Hepatocyte (in vitro differentiated cells): Measurements from ENCODE around the gene LRGUK. TPM values are rescaled to one million over a fixed set of nuclear protein-coding genes. Genes with fewer than 3 reads are reported as not detected.

Experiments
- DNase-seq: peaks from one replicate; pipeline ENCODE4 v3.0.0-alpha.2; 2016; ENCODE audit warnings: low spot score
- H2AFZ ChIP-seq: fragments of 200-600 bp; sonication (generic); 2 replicates; pipeline ENCODE4 v1.6.0; 2016; ENCODE audit warnings: antibody characterized with exemption, mild to moderate bottlenecking
- H3K27ac ChIP-seq: fragments of 200-600 bp; sonication (generic); 2 replicates; pipeline ENCODE4 v1.5.1; 2016; ENCODE audit warnings: mild to moderate bottlenecking
- H3K27me3 ChIP-seq: fragments of 200-600 bp; sonication (generic); 2 replicates; pipeline ENCODE4 v1.6.1; 2016
- H3K36me3 ChIP-seq: fragments of 200-600 bp; sonication (generic); replicated peaks from 2 replicates; pipeline ENCODE4 v1.5.1; 2016; ENCODE audit warnings: low read depth; ENCODE audit not compliant: insufficient read depth
- H3K4me1 ChIP-seq: fragments of 200-600 bp; sonication (generic); 2 replicates; pipeline ENCODE4 v1.5.1; 2016; ENCODE audit warnings: mild to moderate bottlenecking, moderate library complexity; ENCODE audit not compliant: insufficient read depth
- H3K4me2 ChIP-seq: fragments of 200-600 bp; sonication (generic); 2 replicates; pipeline ENCODE4 v1.6.0; 2016
- H3K4me3 ChIP-seq: fragments of 200-600 bp; sonication (generic); 2 replicates; pipeline ENCODE4 v1.5.1; 2016; ENCODE audit warnings: mild to moderate bottlenecking
- H3K79me2 ChIP-seq: fragments of 200-600 bp; sonication (generic); 2 replicates; pipeline ENCODE4 v1.6.0; 2017; ENCODE audit warnings: mild to moderate bottlenecking
- H3K9me2 ChIP-seq: fragments of 200-600 bp; sonication (generic); replicated peaks from 2 replicates; pipeline ENCODE4 v1.6.0; 2017; ENCODE audit warnings: mild to moderate bottlenecking; ENCODE audit not compliant: insufficient read depth
- H3K9me3 ChIP-seq: fragments of 200-600 bp; sonication (generic); 2 replicates; pipeline ENCODE4 v1.5.1; 2016; ENCODE audit warnings: low read depth, mild to moderate bottlenecking
- H4K20me1 ChIP-seq: fragments of 200-600 bp; sonication (generic); 2 replicates; pipeline ENCODE4 v1.6.0; 2016; ENCODE audit warnings: mild to moderate bottlenecking; ENCODE audit not compliant: insufficient read depth, poor library complexity, severe bottlenecking
- EZH2 ChIP-seq: fragments of 200-600 bp; sonication (generic); IDR thresholded peaks from 2 replicates; pipeline ENCODE4 v1.6.1; 2016; ENCODE audit warnings: antibody characterized with exemption, mild to moderate bottlenecking, borderline replicate concordance
- EZH2phosphoT487 ChIP-seq: fragments of 200-600 bp; sonication (generic); IDR thresholded peaks from one replicate; pipeline ENCODE4 v1.6.1; 2018; ENCODE audit warnings: antibody characterized with exemption, mild to moderate bottlenecking, low read depth, moderate library complexity; ENCODE audit not compliant: unreplicated experiment, severe bottlenecking
- WGBS: methylation state at CpG from one replicate; pipeline ENCODE4 v1.1.6; 2016; ENCODE audit warnings: low lambda C conversion rate; ENCODE audit errors: missing lambda C conversion rate; 5-methylcytosine and 5-hydroxymethylcytosine counted together
- polyA plus RNA-seq: library from polyadenylated mRNA; unstranded; fragments of >200 nt; fragmentation: Nextera tagmentation; extraction: Ambion mirVana; gene quantifications from 2 replicates; pipeline ENCODE4 v1.2.1, GENCODE V29; 2016
- total RNA-seq: library from RNA; depleted of rRNA; stranded (reverse); fragments of >200 nt; gene quantifications from 2 replicates; pipeline ENCODE4 v1.2.3, GENCODE V29; 2014
- TF ChIP-seq, protein P1 (sequence below): fragments of 200-600 bp; sonication (generic); IDR thresholded peaks from 2 replicates; pipeline ENCODE4 v1.5.1; 2016; ENCODE audit warnings: antibody characterized with exemption, mild to moderate bottlenecking; ENCODE audit not compliant: poor library complexity

The LRGUK gene
- total and polyA plus RNA-seq, 2 experiments from 2014 or later, result 0.73 TPM; not detected in 1

DNA sequence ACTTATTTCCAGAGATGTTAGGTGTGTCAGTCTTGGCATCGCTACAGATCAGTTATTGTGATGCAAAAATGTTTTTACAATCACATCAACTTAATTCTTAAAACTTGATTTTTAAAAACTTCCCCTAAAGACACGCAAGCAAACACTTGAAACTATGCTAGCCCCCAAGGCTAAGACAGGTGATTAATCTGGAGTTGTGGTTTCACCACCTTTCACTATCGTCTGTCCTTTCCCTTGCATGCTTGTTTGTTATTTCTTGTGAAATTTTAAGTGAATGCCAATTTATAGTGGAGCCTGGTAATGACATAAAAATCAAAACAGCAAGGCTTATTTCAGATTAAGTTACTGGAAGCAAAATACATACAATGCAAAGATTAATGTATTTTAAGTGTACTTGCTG is 119.2 kb downstream of the LRGUK start:
- Histone ChIP-seq H2AFZ (no peak overlapping the region), H3K9me2 (no peaks in the 10 kb centered on the region), H3K9me3 (no peaks in the 10 kb centered on the region), H3K4me2 (no peak overlapping the region), H3K79me2 (no peaks in the 10 kb centered on the region), H3K4me3 (no peak overlapping the region), H3K27me3 (no peaks in the 10 kb centered on the region), H4K20me1 (no peaks in the 10 kb centered on the region), H3K4me1 (no peaks in the 10 kb centered on the region), H3K27ac (no peak overlapping the region), H3K36me3 (no peaks in the 10 kb centered on the region)
- no peak for DNase-seq
- 84% methylated on average over 3 of the region's 3 CpGs for WGBS
- TF ChIP-seq EZH2phosphoT487 (no peak), EZH2 (no peak)
- TF ChIP-seq, protein P1, sequence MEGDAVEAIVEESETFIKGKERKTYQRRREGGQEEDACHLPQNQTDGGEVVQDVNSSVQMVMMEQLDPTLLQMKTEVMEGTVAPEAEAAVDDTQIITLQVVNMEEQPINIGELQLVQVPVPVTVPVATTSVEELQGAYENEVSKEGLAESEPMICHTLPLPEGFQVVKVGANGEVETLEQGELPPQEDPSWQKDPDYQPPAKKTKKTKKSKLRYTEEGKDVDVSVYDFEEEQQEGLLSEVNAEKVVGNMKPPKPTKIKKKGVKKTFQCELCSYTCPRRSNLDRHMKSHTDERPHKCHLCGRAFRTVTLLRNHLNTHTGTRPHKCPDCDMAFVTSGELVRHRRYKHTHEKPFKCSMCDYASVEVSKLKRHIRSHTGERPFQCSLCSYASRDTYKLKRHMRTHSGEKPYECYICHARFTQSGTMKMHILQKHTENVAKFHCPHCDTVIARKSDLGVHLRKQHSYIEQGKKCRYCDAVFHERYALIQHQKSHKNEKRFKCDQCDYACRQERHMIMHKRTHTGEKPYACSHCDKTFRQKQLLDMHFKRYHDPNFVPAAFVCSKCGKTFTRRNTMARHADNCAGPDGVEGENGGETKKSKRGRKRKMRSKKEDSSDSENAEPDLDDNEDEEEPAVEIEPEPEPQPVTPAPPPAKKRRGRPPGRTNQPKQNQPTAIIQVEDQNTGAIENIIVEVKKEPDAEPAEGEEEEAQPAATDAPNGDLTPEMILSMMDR, result no peak

DNA sequence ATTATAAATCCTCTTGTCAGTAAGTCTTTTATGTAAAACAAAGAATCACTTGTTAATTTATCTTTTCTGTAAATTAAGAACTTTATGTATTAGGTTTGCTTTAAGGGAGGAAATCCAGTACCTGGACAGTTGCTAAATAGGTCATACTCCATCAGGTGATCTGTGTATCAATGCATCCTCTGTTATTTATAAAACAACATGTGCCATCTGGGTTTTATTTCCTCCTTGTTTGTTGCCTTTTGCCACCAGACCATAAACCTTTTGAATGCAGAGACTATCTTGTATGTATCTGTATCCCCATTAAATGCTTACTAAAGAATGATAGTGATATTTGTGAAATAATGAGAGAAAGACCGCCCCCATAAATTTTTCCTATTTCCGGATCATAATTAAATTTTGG is 119.6 kb downstream of the LRGUK start:
- H3K79me2 ChIP-seq, result no peaks in the 10 kb centered on the region
- TF ChIP-seq EZH2phosphoT487 (no peak), EZH2 (no peak)
- TF ChIP-seq, protein P1, result no peak

DNA sequence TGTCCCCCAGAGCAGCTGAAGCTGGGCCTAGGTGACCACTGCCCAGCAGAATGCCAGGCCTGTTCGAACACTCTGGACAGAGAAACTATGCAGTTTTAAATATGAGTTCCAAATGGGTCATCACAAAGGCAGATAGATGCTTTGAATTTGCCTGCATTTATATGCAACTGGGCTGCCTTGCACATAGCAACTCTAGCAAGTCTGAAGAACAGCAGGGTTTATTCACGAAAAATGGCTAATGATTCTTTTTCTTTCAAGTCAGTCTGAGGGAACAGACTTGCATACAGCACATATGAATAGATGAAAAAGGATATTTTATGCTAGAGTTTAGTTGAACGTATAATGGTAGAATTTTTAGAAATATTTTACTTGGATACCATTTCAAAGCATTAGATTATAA is 121.1 kb downstream of the LRGUK start:
- Histone ChIP-seq H3K36me3 (no peaks in the 10 kb centered on the region), H3K4me3 (no peak overlapping the region), H4K20me1 (no peaks in the 10 kb centered on the region), H3K9me2 (no peaks in the 10 kb centered on the region), H3K27ac (no peak overlapping the region), H3K79me2 (no peaks in the 10 kb centered on the region), H3K4me1 (no peaks in the 10 kb centered on the region), H3K4me2 (no peak overlapping the region), H3K27me3 (no peaks in the 10 kb centered on the region), H2AFZ (no peak overlapping the region), H3K9me3 (no peaks in the 10 kb centered on the region)
- TF ChIP-seq EZH2 (no peak), EZH2phosphoT487 (no peak)
- TF ChIP-seq, protein P1, result no peak
- WGBS, result 91% methylated on average over 3 of the region's 3 CpGs
- no peak for DNase-seq

More for the DNA sequence above, 119.6 kb downstream of the LRGUK start:
- Histone ChIP-seq H3K27ac (no peak overlapping the region), H3K4me1 (no peaks in the 10 kb centered on the region), H3K27me3 (no peaks in the 10 kb centered on the region), H3K9me2 (no peaks in the 10 kb centered on the region), H3K9me3 (no peaks in the 10 kb centered on the region), H3K4me3 (no peak overlapping the region), H2AFZ (no peak overlapping the region), H3K4me2 (no peak overlapping the region), H4K20me1 (no peaks in the 10 kb centered on the region), H3K36me3 (no peaks in the 10 kb centered on the region)
- 85% methylated on average over 2 of the region's 2 CpGs for WGBS
- DNase-seq, result no peak

DNA sequence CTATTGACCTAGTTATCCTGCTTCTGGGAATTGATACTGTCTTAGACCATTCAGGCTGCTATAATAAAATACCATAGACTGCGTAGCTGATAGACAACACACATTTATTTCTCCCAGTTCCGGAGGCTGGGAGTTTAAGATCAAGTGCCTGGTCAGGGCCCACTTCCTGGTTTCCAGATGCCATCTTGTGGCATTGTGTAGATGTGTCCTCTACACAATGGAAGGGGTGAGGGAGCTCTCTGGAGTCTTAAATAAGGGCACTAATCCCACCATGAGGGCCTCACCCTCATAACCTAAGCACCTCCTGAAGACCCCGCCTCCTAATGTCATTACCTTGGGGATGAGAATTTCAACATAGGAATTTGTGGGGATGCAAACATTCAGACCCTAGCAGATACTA is 127.2 kb downstream of the LRGUK start:
- H2AFZ ChIP-seq, result no peak overlapping the region
- TF ChIP-seq EZH2phosphoT487, result no peak
- TF ChIP-seq, protein P1, result no peak
- no peak for TF ChIP-seq EZH2
- H3K9me2 ChIP-seq, result no peaks in the 10 kb centered on the region
- no peaks in the 10 kb centered on the region for H4K20me1 ChIP-seq
- H3K27me3 ChIP-seq, result no peaks in the 10 kb centered on the region
- no peak for DNase-seq
- no peaks in the 10 kb centered on the region for H3K36me3 ChIP-seq
- no peak overlapping the region for H3K4me2 ChIP-seq
- H3K4me1 ChIP-seq, result no peaks in the 10 kb centered on the region
- no peak overlapping the region for H3K4me3 ChIP-seq
- no peaks in the 10 kb centered on the region for H3K79me2 ChIP-seq
- no peak overlapping the region for H3K27ac ChIP-seq
- WGBS, result 94% methylated on average over 3 of the region's 3 CpGs
- no peaks in the 10 kb centered on the region for H3K9me3 ChIP-seq
